ENCODE measurements around the gene EXOC1L.

Gene EXOC1L

DNA sequence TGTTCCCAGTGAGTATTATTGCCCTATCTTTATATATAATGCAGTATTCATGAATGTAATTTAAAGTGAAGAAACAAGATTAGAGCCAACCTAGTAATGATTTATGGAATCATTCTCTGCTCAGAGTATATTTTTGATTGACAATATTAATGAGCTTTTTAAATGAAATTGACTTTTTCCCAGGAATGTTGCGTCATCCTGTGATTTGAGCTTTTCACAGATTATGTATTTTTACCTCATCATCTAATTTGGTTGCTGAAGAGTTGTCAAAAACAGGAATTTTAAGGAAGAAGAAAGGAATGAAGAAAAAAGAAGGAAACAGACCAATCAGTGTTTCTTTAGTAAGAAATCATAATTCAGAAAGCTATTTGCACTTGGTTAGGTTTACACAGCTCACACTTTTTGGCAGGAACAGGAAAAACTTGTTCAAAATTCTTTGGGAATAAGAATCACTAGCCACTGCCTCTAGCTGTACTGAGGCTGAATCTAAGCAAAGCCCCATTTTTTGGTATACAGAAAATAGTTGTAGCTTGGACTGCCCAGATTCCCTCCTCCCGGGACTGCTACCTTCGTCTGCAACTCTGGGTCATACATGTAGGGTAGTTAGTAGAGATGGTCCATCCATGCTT is 61.2 kb downstream of the EXOC1L start:
- no peak for DNase-seq (ENCODE audit: low spot score)

DNA sequence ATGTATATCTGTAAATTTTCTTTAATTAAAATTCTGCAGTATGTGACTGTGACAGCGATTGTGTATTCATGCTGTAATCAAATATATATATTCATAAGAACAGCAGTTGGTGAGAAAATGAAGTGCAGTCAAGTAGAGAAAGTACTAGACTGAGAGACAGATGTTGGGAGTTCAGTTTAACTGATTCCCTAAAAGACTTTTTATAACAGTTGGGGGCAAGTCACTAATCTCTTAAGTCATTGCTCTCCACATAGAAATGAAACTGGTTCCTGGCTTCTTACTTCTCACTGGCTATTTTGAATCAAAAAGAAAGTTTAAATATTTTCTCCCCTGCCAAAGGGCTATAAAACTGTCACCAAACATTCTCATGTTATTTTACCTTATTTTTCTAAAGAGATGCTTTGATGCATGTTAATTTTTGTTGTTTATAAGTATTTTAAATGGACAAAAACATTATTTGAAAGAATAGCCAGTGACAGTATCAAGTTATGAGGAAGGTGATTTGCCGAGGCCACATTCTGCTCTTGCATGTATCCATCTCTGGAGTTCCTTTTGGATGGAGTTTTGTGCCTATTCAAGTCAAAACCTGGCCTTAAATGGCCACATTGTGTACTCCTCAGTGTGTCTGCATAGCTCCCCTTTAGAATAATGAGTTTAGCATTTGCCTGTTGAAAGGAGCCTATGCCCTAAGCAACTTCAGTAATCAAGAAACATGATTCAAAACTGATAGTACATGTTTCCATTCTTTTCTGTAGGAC is 64.7 kb downstream of the EXOC1L start:
- no peak for DNase-seq (ENCODE audit: low spot score)

DNA sequence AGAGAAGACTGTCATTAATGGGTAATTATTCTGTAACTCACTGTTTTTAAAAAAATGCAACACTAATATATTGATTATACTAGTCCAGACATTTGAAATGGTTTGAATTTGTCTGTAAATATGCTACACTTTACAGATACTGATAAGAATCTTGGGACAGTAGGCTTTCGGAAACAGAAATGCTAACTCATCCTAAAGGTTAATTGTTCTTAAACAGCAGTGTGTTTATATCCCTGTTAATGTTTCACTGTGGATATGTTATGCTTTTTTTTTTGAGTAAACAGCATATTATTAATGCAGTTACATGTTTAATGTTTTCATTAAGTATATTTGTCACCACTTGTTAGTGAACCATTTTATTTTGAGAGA is 65.2 kb downstream of the EXOC1L start:
- no peak for DNase-seq (ENCODE audit: low spot score)

Small RNAs within 50 kb of the gene (small RNA-seq; reads per million reads assigned to genes)
- gene RNU6-276P (0 reads per million in 2 experiments), gene RNU6-652P (0 reads per million in 2 experiments)

Data from SK-N-DZ (cell line).